DMS53 (cell line): ENCODE data around the gene TCP10L.
"Not testable (repeated sequence)": the region's sequence is repeated elsewhere in the genome, so short reads cannot be mapped to it uniquely, and the experiment has no call there.

ENCODE experiments used
- DNase-seq: peaks from one replicate; lab custom pipeline; 2025; lab: John Stamatoyannopoulos, UW

TCP10L gene, protein sequence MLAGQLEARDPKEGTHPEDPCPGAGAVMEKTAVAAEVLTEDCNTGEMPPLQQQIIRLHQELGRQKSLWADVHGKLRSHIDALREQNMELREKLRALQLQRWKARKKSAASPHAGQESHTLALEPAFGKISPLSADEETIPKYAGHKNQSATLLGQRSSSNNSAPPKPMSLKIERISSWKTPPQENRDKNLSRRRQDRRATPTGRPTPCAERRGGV

DNA sequence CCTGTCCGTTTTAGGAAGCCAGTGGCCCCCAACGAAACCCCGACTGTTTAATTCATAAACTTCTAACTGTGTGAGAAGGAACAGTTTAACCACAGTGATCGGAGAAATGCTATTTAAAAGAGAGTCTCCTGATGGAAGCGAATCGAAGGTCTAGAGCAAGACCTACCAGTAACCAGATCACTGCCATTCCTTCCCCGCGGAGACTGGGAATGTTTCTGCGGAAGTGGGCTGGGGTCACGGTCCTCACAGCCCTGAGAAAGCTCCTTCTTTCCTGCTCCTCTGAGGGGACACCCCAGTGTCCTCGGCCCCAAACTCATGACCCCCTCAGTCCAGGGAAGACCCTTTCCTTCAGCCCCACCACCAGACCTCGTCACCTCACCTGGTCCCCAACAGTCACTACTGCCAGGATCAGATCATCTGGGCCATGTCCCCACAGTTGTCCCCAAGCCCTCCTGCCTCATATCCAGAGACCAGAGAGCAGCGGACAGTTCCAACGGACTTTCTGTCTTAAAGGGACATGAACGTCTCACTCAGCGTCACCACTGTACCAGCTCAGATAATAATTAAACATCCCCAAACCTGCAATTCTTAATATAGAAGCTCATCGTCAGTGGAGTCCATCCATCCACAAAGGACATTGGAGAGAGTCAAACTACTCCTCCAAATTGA is at the start of gene TCP10L:
TSS of gene TCP10L (minus strand) at position 482 of the 669 bp plus-strand sequence. CDS start 1,219 bp downstream, outside the sequence.
- no peak for DNase-seq

DNA sequence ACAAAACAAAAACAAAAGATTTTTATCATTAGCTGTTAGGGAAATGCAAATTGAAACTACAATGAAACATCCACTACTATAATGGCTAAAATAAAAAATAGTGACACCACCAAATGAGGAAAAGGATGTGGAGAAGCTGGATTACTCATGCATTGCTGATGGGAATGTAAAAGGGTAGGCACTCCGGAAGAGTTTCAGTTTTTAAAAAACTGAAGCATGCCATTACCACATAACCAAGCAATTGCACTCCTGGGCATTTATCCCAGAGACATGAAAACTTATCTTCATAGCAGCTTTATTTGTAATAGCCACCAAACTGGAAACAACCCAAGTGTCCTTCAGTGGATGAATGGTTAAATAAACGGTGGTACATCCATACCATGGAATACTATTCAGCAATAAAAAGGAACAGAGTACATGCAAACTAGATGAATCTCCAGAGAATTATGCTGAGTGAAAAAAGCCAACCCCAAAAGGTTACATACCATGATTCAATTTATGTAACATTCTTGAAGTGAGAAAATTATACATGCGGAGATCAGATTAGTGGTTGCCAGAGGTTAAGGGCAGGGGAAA is 41.4 kb upstream of the TCP10L start:
- no peak for DNase-seq

DNA sequence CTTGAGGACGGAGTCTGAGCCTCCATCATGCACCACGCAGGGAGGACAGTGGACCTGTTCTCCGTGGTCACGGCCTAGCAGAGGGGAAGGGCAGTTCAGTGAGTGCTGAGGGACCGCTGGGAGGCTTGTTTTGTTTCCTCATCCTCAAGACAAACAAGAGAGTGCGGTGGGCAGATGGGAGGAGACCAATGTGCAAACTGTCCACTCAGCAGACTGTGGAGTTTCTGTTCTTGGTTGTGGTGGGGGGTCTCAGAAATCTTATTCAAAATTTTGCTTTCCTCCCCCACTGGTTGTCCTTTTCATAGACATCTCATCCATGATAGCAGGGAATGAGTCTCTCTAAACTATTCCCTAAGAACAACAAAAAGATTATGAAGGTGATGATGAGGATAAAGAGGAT is 32.9 kb upstream of the TCP10L start:
- DNase-seq = not testable (repeated sequence)

DNA sequence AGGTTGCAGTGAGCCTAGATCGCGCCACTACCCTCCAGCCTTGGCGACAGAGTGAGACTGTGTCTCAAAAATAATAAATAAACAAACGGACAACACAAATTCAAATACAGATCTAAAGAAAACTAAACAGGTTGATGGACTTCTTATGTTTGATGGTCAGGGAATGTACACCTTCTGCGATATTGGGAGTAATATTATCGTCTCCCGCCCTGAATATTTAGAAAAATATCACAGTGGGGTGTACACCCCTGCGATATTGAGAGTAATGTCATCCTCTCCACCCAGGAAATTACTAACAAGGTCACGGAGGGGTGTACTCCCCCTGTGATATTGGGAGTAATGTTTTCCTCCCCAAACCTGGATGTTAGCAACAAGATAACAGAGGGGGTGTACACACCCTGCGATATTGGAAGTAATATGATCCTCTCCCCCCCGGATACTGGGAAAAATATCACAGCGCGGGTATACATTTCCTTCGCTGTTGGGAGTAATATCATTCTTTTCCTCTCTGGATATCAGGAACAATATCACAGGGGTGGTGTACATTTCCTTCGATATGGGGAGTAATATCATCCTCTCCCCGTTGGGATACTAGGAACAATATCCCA is 28.2 kb upstream of the TCP10L start:
- DNase-seq = peak; percentile 44

DNA sequence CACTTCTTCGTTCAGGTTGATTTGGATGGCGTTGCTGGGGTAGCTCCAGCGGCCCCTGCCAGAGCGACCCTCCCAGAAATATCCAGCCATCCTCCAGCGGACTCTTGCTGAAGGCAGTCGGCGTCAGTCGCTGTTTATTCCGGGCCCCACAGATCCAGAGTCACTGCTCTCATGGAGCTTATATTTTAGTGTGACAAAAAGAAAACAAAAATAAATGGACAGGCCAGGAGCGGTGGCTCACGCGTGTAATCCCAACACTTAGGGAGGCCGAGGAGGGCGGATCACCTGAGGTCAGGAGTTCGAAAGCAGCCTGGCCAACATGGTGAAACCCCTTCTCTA is 27.6 kb upstream of the TCP10L start:
- peak; percentile 74 for DNase-seq

DNA sequence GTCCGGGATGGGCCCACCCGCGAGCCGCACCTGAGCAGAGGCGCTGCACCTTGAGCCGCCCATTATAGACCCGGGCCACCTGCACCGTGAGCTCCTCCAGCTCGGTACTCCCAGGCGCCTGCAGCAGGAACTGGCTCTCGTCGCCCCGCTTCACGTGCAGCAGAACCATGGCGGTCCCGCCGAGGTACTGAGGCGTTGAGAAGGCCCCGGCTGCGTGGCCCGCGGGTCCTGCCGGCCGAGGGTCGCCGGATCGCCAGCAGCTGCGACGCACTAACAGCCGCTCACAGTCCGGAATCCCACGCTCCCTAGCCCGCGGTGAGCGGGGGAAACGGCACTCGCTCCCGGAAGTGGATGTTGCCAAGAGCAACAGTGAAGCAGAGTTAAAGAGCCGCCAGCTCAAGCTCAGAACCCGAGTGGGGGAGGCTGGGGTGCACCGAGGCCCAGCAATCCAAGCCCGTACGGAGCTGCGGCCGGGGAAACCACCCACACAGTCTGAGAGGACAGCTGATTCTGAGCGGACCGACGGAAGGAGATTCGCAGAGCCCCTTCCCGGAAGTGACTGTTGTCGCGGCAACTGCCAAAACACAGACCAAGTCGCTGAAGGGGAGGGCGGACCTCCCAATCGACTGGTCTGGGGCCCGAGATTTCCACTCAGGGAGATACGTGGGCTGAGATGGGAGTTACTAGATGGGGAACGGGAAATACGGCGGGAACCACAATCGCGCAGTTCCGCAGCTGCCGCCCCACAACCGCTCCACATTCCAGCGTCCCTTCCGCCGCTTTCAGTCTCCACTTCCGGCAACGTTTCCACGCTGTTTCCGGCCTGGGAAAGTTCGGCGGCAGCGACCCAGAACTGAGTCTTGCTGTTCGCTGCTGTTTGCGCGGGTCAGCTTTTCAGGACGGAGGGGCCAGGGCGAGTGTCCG is 27.0 kb upstream of the TCP10L start, which contains the start of gene CFAP298:
TSS of gene CFAP298 (minus strand) at position 303 of the 924 bp plus-strand sequence. CDS start at position 169, 134 bp downstream.
- peak; percentile 92 for DNase-seq

DNA sequence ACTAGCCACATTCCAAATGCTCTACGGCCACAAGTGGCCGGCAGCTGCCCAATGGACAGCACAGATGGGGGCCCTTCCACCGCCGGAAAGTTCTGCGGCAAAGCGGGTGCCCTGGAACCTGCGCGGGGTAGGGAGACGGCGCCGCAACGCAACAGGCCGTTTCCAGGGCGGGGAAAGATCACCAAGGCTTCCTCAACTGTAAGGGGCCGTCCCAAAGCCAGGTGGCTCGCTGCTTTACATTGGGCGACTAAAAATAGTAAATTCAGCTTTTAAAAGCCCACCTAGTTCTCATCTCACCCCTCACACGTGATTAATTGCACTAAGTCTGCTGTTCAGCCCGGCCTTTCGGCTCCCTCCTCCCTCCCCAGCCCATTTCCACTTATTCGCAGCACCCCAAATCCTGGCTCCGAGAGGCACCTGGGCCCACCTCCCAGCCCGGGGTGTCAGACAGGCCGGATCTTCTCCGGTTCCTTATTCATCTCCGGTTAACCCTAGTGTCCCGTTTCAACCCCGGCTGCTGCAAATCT is 26.2 kb upstream of the TCP10L start:
- peak; percentile 55 for DNase-seq

DNA sequence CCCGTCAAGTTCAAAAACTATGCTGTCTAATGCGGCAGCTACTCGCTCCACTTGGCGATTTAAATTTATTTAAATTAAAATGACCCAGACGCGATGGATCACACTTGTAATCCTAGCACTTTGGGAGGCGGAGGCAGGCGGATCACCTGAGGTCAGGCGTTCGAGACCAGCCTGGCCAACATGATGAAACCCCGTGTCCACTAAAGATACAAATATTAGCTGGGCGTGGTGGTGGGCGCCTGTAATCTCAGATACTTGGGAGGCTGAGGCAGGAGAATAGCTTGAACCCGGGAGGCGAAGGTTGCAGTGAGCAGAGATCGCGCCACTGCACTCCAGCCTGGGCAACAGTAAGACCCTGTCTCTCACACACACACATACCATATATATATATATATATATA is 25.6 kb upstream of the TCP10L start:
- not testable (repeated sequence) for DNase-seq

DNA sequence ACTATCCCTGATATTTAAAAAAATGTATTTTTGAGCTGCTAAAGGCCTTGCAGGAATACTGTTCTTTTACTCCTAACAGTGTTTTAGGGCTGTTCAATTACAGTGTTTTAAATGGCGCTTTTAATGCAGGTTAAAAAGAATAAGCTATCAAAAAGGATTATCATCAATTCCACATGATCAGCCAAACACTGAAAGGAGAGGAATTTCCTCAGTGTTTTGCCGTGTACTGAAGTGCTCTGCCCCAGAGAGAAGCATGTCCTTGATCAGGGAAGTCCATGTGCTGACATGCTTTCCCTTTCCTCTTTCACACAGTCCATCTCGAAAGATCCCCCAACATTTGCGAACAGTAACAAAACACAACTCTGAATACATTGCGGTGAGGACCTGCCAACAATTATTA is 23.5 kb upstream of the TCP10L start:
- no peak for DNase-seq

DNA sequence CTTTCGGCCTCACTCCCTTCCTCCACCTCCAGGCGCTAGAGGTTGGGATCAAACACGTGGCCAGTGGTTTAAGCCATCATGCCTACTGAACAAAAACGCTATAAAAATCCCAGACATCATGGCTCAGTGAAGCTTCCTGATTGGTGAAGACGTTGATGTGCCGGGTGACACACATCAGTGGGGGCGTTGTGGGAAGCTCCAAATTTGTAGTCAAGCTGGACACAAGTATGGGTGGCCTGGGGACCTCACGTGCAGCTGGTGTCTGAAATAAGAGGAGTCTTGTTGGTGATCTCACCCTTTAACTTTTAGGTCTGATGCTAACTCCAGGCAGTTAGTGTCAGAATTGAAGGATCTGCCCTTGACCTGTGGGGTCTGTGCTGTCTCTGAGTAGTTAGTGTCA is 20.1 kb upstream of the TCP10L start:
- no peak for DNase-seq

DNA sequence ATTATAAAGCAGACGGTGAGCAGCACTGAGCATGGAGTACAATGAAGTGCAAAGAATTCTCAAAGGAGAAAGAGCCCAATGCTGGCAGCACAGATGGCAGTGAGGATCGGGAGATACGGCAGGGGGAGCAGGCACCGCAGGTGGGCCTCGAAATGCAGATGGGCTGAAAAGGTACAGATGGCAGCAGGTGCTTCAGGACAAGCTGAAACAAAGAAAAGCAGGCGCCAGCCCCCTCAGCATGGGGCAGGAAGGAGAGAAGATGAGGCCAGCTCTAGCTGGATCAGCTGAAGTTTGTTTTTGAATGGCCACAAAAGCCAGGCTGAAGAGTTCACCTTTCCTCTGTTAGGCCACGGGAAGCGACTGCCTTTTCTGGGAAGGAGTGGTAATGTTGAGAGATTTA is 19.1 kb upstream of the TCP10L start:
- no peak for DNase-seq

DNA sequence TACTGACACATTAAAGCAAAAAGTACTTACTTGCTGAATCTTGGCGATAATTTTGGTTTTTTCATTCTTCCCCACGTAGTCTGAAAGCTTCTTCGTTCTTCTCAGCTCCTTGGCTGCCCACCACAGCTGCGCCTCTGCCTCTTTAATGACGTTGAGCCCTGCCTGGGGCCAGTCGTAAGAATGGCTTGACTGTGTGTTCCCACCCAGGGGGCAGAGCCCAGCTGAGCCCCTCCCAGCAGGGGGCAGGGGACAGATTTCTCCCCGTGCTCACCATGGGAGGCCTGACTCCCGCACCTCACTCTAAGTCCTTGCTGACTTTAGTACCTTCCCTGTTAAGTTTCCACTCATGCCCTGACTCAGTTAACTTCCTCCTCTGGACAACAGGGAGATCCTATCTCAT is 17.8 kb upstream of the TCP10L start:
- no peak for DNase-seq

DNA sequence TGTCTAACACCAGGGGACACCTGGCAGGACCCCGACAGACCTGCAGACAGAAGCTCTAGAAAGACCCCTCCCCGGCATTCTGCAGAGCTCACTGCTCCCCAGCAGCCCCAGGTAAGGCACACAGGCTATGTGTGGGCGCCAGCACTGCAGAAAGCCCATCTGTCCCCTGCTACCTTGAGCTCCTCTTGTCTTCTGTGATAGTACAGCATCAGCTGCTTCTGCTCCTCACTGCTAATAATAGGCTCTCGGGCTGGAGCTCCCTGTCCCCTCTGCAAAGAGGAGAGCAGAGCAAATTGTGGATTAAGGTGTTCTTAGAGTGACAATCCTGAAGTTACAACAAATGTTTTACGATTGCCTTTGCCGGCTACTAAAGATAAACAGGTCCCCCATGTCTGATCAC is 16.8 kb upstream of the TCP10L start:
- no peak for DNase-seq

DNA sequence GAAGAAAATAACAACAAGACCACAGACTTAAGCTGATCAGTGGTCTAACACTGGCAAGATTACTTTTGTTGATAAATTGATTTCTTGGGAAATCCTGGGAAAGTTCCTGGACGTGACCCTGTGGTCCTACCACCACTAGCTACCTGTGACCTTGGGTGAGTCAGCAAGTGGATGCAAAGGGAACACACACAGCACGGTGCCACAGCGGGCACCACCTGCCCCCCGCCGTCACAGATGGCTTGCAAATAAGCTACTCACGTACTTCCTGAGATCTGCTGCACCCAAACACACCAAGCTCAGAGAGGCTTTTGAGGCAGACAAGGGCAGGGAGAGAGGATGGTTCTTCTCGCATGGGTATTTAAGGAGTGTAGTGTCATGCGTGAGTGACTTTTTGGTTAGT is 14.2 kb upstream of the TCP10L start:
- no peak for DNase-seq

DNA sequence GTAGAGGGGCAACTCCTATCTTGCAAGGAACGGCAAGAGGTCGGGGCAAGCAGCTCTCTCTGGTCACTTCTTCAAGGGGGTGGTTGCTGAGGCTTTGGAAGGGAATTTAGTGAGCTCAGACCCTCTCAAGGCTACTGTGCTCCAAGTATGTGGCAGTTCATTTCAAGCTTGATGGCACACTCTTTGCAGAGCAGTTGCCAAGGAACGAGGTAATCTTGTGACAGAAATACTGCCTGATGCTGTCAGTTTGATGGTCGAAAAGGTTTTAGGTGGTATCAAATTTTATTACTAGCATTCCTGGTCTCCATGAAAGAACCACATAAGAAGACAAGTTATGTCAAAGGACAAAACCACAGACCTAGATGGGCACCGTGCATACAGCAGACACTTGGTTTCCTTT is 13.8 kb upstream of the TCP10L start:
- DNase-seq = no peak

DNA sequence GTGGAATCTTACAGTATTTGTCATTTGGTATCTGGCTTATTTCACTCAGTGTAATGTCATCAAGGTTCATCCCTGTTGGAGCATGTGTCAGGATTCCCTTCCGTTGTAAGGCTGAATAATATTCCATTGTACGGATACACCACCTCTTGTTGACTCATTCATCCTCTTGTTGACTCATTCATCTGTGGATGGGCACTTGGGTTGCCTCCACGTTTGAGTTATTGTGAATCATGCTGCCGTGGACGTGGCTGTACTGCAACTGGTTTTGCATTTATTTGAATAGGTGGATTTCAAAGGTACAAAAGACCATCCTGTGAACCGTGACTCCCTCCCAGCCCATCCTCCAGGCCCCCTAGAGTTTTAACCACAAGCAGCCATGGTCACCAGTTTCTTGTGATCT is 11.9 kb upstream of the TCP10L start:
- DNase-seq = peak; percentile 96

DNA sequence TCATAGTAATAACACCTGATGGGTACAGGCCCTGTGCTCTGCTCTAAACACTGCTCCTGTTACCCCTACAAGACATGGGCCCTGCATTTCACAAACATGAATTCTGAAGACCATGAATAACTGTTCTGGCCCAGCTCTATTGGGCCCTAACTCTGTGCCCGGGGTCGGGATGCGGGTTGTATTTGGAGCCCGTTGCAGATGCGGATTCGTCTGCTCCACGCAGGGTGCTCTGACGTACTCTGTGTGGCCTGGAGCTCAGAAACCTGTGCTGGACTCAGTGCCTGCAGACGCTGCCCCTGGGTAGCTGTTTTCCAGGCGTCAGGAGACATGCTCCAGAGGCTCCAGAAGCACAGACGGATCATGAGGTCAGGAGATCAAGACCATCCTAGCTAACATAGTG is 10.1 kb upstream of the TCP10L start:
- no peak for DNase-seq

DNA sequence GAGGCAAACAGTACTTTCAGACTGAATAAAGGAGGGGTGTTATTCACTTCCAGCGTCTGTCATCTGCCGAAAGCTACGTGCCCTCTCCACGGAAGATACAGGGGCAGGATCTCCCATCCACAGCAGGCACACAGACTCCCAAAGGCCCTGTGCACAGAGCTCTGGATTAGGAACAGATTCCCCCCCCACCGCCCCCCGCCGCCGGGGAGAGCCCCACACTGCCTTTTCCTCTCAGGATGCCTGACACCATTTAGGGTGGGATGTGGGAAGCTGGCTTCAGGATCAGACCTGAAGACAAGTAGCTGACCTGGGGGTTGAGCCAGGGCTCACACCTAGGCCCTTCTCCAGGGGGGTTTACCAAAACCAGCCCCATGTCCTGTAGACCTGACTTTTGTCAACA is 8.4 kb upstream of the TCP10L start:
- DNase-seq = no peak

DNA sequence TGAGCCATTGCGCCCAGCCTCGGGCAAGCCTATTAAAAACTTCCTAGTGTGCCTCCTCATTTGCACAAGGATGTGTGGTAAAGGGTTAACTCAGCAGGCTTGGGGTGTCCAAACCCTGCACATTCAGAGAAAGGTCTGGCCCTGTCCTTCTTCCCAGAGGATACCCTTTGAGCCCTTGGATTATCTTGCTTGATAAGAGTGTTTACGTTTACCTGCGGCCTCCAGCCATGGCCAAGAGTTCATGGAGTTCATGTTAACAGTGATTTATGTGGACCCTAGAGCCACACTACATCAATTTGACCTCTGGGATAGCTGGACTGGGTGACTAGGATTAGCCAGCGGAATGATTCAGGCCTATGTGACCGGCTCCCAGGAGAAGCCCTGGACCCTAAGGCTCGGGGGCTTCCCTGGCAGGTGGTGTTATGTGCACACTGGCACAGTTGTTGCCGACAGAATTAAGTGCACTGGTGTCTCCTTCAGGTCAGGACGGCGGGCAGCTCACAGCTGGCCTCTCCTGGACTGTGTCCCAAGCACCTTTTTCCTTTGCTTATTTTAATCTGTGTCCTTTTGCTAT is 7.7 kb upstream of the TCP10L start:
- DNase-seq = no peak

DNA sequence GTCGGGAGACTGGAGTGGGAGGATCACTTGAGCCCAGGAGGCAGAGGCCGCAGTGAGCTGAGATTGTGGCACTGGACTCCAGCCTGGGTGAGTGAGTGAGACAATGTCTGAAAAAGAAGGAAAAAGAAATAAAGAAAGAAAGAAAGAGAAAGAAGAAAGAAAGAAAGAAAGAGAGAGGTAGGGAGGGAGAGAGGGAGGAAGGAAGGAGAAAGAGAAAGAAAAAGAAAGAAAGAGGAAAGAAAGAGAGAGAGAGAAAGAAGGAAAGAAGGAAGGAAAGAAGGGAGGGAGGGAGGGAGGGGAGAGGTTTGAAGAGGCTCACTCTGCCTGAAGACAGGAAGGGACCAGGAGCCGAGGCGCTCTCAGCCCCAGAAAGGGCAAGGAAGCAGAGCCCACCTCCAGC is 4.8 kb upstream of the TCP10L start:
- no peak for DNase-seq

DNA sequence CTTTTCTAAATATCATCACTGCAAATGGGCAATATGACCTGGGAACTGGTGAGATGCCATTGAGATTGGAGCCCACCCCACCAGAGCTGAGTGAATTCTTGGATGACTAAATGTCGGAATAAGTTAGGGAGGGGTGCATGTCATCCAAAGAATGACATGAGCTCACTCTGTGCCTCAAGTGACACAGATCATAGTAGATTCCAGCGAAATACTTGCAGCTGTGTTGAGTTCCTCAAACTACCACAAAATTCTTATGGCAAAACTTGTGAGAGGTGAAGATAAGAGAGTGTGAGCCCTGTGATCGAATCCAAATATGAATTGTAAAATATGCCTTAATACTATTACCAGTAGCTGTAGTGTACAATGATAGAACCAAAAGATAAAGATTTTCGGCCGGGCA is 2.3 kb upstream of the TCP10L start:
- DNase-seq = no peak

DNA sequence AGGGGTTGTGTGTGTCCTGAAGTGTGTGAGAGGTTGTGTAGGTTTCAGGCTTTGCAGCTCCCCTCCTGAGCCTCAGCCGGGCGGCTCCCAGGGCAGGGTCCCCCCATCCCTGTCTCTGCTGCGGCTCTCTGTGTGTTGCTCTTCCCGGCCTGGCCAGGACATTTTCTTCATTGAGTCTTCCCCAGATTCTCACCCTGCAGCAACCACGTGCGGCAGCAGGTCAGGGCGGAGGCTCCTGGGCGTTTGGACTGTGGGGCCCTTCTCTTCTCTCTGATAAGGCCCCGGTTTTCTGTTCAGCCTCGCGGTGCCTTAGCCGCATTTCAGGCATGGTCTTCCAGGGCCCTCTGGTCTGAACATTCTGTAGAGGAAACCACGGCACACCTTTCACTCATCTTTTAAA is 1.8 kb upstream of the TCP10L start:
- no peak for DNase-seq
